HG03432 (cell line): ENCODE data around the gene FOXQ1.
"Not testable (repeated sequence)": the region's sequence is repeated elsewhere in the genome, so short reads cannot be mapped to it uniquely, and the experiment has no call there.

Experiments used
- ATAC-seq: cut with Tn5 transposase; IDR thresholded peaks from one replicate; pipeline ENCODE4 v1.9.1; 2021; ENCODE audit warnings: mild to moderate bottlenecking, moderate library complexity; ENCODE audit not compliant: unreplicated experiment

Gene FOXQ1

GRCh38 chr6:1361717-1362116 lies 49.8 kb downstream of the FOXQ1 start:
- ATAC-seq = not testable (repeated sequence)

GRCh38 chr6:1362643-1363042 lies 50.7 kb downstream of the FOXQ1 start:
- no peak for ATAC-seq

- ATAC-seq = no peak
These were observed 51.4 kb downstream of the FOXQ1 start for GRCh38 chr6:1363298-1363697.

GRCh38 chr6:1363729-1364572 lies 52.1 kb downstream of the FOXQ1 start:
- no peak for ATAC-seq
